KMS-11 (cell line): Measurements from ENCODE around the gene SH3PXD2B.

Experiments used
- H2AFZ ChIP-seq: fragments of 200-600 bp; sonication (generic); 2 replicates; pipeline ENCODE4 v1.6.1; 2016; ENCODE audit warnings: antibody characterized with exemption, mixed run types, low read depth
- H3K27ac ChIP-seq: fragments of 200-600 bp; sonication (generic); 2 replicates; pipeline ENCODE4 v1.6.1; 2016; ENCODE audit warnings: mild to moderate bottlenecking, mixed run types
- H3K27me3 ChIP-seq: fragments of 200-600 bp; sonication (generic); 2 replicates; pipeline ENCODE4 v1.6.1; 2017; ENCODE audit warnings: mild to moderate bottlenecking, low read depth, mixed run types, moderate library complexity; ENCODE audit not compliant: insufficient read depth
- H3K36me3 ChIP-seq: fragments of 200-600 bp; sonication (generic); 2 replicates; pipeline ENCODE4 v1.6.1; 2017; ENCODE audit warnings: mild to moderate bottlenecking, mixed run types; ENCODE audit not compliant: insufficient read depth
- H3K4me1 ChIP-seq: fragments of 200-600 bp; sonication (generic); 2 replicates; pipeline ENCODE4 v1.6.1; 2016; ENCODE audit warnings: mild to moderate bottlenecking, low read depth, mixed run types; ENCODE audit not compliant: poor library complexity, severe bottlenecking
- H3K4me2 ChIP-seq: fragments of 200-600 bp; sonication (generic); 2 replicates; pipeline ENCODE4 v1.7.0; 2016; ENCODE audit warnings: mild to moderate bottlenecking, mixed run types
- H3K4me3 ChIP-seq: fragments of 200-600 bp; sonication (generic); IDR thresholded peaks from 2 replicates; pipeline ENCODE4 v1.6.1; 2017; ENCODE audit warnings: low read depth, low read length, mixed read lengths; ENCODE audit not compliant: insufficient read depth
- H3K79me2 ChIP-seq: fragments of 200-600 bp; sonication (generic); 2 replicates; pipeline ENCODE4 v1.6.1; 2016; ENCODE audit warnings: low read depth, mixed run types; ENCODE audit not compliant: insufficient read depth
- H3K9ac ChIP-seq: fragments of 200-600 bp; sonication (generic); 2 replicates; pipeline ENCODE4 v1.6.1; 2016; ENCODE audit warnings: mild to moderate bottlenecking, mixed run types
- H4K20me1 ChIP-seq: fragments of 200-600 bp; sonication (generic); 2 replicates; pipeline ENCODE4 v1.6.1; 2016; ENCODE audit warnings: mild to moderate bottlenecking, mixed run types; ENCODE audit not compliant: insufficient read depth
- TF ChIP-seq, protein P1 (sequence below): fragments of 200-600 bp; sonication (generic); conservative IDR thresholded peaks from 2 replicates; pipeline ENCODE4 v1.6.1; 2017; ENCODE audit warnings: low read depth, mild to moderate bottlenecking, antibody characterized with exemption, low read length, moderate library complexity, mixed read lengths

The SH3PXD2B gene

DNA sequence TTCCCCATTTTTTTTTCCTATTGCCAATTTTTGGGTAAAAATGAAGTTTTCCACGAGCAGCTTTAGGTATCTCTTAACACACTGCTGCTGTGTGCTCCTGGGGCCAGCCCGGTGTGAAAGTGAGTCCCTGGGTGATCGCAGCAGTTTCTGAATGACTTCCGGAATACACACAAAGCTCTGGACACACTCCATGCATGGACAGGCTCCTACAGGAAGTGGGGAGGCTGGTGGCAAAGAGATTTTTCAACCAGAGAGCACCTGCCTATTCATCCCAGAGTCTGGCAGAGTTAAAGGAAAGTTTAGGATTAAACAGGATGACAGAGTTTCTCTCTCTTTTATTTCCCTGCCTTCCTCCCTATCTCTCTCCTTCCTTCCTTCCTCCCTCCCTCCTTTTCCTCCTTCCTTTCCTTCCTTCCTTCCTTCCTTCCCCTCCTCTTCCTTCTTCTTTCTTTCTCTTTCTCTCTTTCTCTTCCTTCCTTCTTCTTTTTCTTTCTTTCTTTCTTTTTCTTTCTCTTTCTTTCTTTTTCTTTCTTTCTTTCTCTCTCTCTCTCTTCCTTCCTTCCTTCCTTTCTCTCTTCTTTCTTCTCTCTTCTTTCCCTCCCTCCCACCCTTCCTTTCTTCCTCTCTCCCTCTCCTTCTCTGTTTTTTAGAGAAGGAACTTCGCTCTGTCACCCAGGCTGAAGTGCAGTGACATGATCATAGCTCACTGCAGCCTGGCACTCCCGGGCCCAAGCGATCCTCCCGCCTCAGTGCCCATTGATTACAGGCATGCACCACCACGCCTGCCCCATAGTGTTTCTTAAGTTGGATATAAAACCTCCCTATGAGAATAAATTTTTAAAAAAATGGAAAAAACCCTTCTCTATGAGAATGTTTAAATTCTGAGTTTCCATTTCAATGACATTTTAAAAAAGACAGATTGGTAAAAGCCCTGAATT lies 132.0 kb downstream of the SH3PXD2B start:
- Histone ChIP-seq H3K36me3 (no peaks in the 10 kb centered on the region), H2AFZ (no peak overlapping the region), H4K20me1 (no peaks in the 10 kb centered on the region), H3K4me1 (no peaks in the 10 kb centered on the region), H3K4me2 (no peak overlapping the region), H3K27me3 (no peaks in the 10 kb centered on the region), H3K4me3 (no peak overlapping the region), H3K79me2 (no peaks in the 10 kb centered on the region), H3K27ac (no peak overlapping the region), H3K9ac (no peak overlapping the region)
- TF ChIP-seq, protein P1, sequence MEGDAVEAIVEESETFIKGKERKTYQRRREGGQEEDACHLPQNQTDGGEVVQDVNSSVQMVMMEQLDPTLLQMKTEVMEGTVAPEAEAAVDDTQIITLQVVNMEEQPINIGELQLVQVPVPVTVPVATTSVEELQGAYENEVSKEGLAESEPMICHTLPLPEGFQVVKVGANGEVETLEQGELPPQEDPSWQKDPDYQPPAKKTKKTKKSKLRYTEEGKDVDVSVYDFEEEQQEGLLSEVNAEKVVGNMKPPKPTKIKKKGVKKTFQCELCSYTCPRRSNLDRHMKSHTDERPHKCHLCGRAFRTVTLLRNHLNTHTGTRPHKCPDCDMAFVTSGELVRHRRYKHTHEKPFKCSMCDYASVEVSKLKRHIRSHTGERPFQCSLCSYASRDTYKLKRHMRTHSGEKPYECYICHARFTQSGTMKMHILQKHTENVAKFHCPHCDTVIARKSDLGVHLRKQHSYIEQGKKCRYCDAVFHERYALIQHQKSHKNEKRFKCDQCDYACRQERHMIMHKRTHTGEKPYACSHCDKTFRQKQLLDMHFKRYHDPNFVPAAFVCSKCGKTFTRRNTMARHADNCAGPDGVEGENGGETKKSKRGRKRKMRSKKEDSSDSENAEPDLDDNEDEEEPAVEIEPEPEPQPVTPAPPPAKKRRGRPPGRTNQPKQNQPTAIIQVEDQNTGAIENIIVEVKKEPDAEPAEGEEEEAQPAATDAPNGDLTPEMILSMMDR: no peak

DNA sequence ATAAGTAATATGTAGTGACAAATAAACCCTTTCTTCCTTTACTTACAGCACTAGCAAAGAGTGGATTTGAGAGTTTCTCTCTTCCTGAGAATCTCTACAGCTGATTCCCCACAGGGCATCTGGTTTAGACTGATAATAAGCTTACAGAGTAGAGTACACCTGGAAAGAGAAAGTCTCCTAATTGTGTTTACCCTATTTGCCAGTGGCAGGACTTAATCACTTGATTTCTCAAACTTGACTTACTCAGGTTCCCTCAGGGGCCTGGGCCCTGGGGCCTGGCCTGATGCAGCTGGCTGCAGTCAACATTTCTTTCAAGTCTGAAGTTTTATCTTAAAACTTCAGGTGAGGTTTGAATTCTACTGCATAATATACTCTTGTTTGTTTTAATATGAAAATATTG lies 132.7 kb downstream of the SH3PXD2B start:
- Histone ChIP-seq H3K9ac (no peak overlapping the region), H4K20me1 (no peaks in the 10 kb centered on the region), H3K27ac (no peak overlapping the region), H3K4me2 (no peak overlapping the region), H3K36me3 (no peaks in the 10 kb centered on the region), H3K27me3 (no peaks in the 10 kb centered on the region), H3K4me3 (no peak overlapping the region), H2AFZ (no peak overlapping the region), H3K79me2 (no peaks in the 10 kb centered on the region), H3K4me1 (no peaks in the 10 kb centered on the region)
- TF ChIP-seq, protein P1: no peak

DNA sequence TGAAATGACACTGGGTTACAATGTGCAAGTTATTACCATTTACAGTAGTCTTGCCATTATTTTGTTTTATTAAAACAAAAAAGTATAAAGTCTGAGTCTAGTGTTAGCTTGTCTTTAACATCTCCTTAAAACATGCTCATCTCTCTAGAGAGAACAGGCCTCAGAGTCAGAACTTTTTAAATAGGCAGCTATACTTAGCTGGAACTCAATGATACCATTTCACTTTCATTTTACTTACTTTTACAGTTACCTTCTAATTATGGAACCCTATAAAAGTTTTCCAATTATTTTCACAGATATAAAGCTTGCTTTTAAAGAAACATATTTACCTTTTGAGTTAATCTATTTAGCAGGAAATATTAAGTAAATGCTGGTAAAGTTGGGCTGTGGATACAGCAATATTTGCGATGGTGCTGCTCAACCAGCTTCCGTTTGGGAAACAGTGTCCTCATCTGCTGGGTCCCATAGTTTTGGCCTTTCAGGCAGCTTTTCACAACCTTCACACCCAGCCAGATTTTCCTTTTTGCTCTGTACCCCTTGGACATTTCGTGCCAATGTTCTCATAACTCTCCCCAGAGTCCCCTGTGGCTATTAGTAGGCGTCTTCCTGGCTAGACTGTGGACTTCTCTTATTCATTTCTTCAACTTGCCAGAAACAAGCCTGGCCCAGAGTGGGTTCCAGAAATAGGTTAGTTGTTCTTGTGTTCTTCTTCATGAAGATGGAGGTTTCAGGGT lies 134.4 kb downstream of the SH3PXD2B start:
- Histone ChIP-seq H3K27ac (no peak overlapping the region), H2AFZ (no peak overlapping the region), H3K36me3 (no peaks in the 10 kb centered on the region), H4K20me1 (no peaks in the 10 kb centered on the region), H3K9ac (no peak overlapping the region), H3K79me2 (no peaks in the 10 kb centered on the region), H3K4me1 (no peaks in the 10 kb centered on the region), H3K27me3 (no peaks in the 10 kb centered on the region), H3K4me2 (no peak overlapping the region), H3K4me3 (no peak overlapping the region)
- TF ChIP-seq, protein P1: no peak

DNA sequence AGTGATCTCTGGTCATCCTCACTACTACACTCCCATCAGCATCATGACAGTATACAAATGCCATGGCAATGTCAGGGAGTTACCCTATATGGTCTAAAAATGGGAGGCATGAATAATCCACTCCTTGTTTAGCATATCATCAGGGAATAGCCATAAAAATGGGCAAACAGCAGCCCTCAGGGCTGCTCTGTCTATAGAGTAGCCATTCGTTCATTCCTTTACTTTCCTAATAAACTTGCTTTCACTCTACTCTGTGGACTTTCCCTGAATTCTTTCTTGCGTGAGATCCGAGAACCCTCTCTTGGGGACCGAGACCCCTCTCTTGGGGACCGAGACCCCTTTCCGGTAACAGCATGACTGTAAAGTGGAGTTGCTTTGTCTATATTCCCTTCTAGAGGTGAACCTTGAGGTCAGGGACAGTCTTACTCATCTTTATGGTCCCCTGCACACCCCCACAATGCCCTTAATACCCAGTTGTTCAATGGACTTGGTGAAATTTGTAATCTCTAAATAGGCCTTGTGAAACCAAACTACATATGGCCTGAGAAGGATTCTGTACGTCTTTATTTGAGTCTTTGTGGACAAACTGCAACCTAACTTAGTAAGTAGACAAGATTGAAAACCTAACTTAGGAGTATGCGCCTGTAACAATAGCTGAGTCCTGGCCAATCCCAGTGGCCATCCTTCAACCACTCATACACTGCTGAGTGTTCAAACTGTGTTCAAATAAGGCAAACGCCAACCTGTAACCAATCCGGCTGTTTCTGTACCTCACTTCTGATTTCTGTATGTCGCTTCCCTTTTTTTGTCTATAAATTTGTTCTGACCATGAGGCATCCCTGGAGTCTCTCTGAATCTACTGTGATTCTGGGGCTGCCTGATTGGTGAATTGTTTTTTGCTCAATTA lies 138.5 kb downstream of the SH3PXD2B start:
- H3K9ac ChIP-seq: no peak overlapping the region
- no peak overlapping the region for H2AFZ ChIP-seq
- no peaks in the 10 kb centered on the region for H3K79me2 ChIP-seq
- no peaks in the 10 kb centered on the region for H3K27me3 ChIP-seq
- H3K4me2 ChIP-seq: no peak overlapping the region
- no peak overlapping the region for H3K4me3 ChIP-seq
- TF ChIP-seq, protein P1: no peak
- H3K4me1 ChIP-seq: no peaks in the 10 kb centered on the region
- no peak overlapping the region for H3K27ac ChIP-seq
- no peaks in the 10 kb centered on the region for H3K36me3 ChIP-seq
- H4K20me1 ChIP-seq: no peaks in the 10 kb centered on the region
